ENCODE measurements around the gene RIN3. TPM values are rescaled to one million over a fixed set of nuclear protein-coding genes. Genes with fewer than 3 reads are reported as not detected.

RIN3 gene
- total RNA-seq, 1 donor, result 7.2 TPM

GRCh38 chr14:92469515-92469914 is 44.1 kb upstream of the RIN3 start:
- no peak overlapping the region for H3K4me3 ChIP-seq (ENCODE audit: low read depth, low read length)
- TF ChIP-seq CTCF (IDR thresholded peaks at IDR 0.05; ENCODE audit: insufficient read depth, low read length), result no peak
- no peak for DNase-seq (ENCODE audit: low read depth)

- no peak for TF ChIP-seq CTCF (IDR thresholded peaks at IDR 0.05; ENCODE audit: insufficient read depth, low read length)
- DNase-seq (ENCODE audit: low read depth), result peak; percentile 60
- H3K4me3 ChIP-seq (ENCODE audit: low read depth, low read length), result no peak overlapping the region
Measured at GRCh38 chr14:92470215-92470614, 43.4 kb upstream of the RIN3 start.

GRCh38 chr14:92470811-92471210 is 42.8 kb upstream of the RIN3 start:
- no peak for DNase-seq (ENCODE audit: low read depth)
- H3K4me3 ChIP-seq (ENCODE audit: low read depth, low read length), result no peak overlapping the region
- TF ChIP-seq CTCF (IDR thresholded peaks at IDR 0.05; ENCODE audit: insufficient read depth, low read length), result no peak

GRCh38 chr14:92471919-92472318 is 41.7 kb upstream of the RIN3 start:
- H3K4me3 ChIP-seq (ENCODE audit: low read depth, low read length), result no peak overlapping the region
- TF ChIP-seq CTCF (IDR thresholded peaks at IDR 0.05; ENCODE audit: insufficient read depth, low read length), result no peak
- peak; percentile 72 for DNase-seq (ENCODE audit: low read depth)

- no peak for DNase-seq (ENCODE audit: low read depth)
- no peak for TF ChIP-seq CTCF (IDR thresholded peaks at IDR 0.05; ENCODE audit: insufficient read depth, low read length)
- no peak overlapping the region for H3K4me3 ChIP-seq (ENCODE audit: low read depth, low read length)
Measured at GRCh38 chr14:92472860-92473259, 40.7 kb upstream of the RIN3 start.

GRCh38 chr14:92473261-92473968 is 40.2 kb upstream of the RIN3 start:
- peak; percentile 37 for DNase-seq (ENCODE audit: low read depth)
- no peak for TF ChIP-seq CTCF (IDR thresholded peaks at IDR 0.05; ENCODE audit: insufficient read depth, low read length)
- no peak overlapping the region for H3K4me3 ChIP-seq (ENCODE audit: low read depth, low read length)
